Karpas-422 (cell line): ENCODE measurements around the gene ZNF506. TPM values are rescaled to one million over a fixed set of nuclear protein-coding genes. Genes with fewer than 3 reads are reported as not detected.
"Not testable (repeated sequence)": the region's sequence is repeated elsewhere in the genome, so short reads cannot be mapped to it uniquely, and the experiment has no call there.

Experiments used
- DNase-seq: peaks from one replicate; pipeline ENCODE4 v3.0.0-alpha.2; 2015
- H2AFZ ChIP-seq: fragments of 200-600 bp; sonication (generic); 2 replicates; pipeline ENCODE4 v1.6.1; 2014; ENCODE audit warnings: antibody characterized with exemption, low read length, mixed read lengths
- H3K27ac ChIP-seq: fragments of 200-600 bp; sonication (generic); 2 replicates; pipeline ENCODE4 v1.5.1; 2014; ENCODE audit warnings: mild to moderate bottlenecking, low read length, moderate library complexity
- H3K27me3 ChIP-seq: fragments of 200-600 bp; sonication (generic); 2 replicates; pipeline ENCODE4 v1.6.1; 2014; ENCODE audit warnings: low read length, mixed read lengths
- H3K36me3 ChIP-seq: fragments of 200-600 bp; sonication (generic); 2 replicates; pipeline ENCODE4 v1.6.1; 2014; ENCODE audit warnings: low read length, mixed read lengths; ENCODE audit not compliant: insufficient read depth
- H3K4me1 ChIP-seq: fragments of 200-600 bp; sonication (generic); 2 replicates; pipeline ENCODE4 v1.6.1; 2014; ENCODE audit warnings: mild to moderate bottlenecking, low read length, mixed read lengths
- H3K4me2 ChIP-seq: fragments of 200-600 bp; sonication (generic); 2 replicates; pipeline ENCODE4 v1.6.1; 2014; ENCODE audit warnings: low read length, low read depth, mild to moderate bottlenecking; ENCODE audit not compliant: poor library complexity, severe bottlenecking
- H3K4me3 ChIP-seq: fragments of 200-600 bp; sonication (generic); 2 replicates; pipeline ENCODE4 v1.5.1; 2014; ENCODE audit warnings: mild to moderate bottlenecking, antibody characterized with exemption, low read length, mixed read lengths
- H3K79me2 ChIP-seq: fragments of 200-600 bp; sonication (generic); 2 replicates; pipeline ENCODE4 v1.6.1; 2014; ENCODE audit warnings: mild to moderate bottlenecking, low read length, mixed read lengths
- H3K9ac ChIP-seq: fragments of 200-600 bp; sonication (generic); 2 replicates; pipeline ENCODE4 v1.6.0; 2014; ENCODE audit warnings: low read length
- H3K9me2 ChIP-seq: fragments of 200-600 bp; sonication (generic), shearing (Covaris generic); replicated peaks from 2 replicates; pipeline ENCODE4 v1.6.0; 2014; ENCODE audit warnings: mild to moderate bottlenecking, low read length, moderate library complexity; ENCODE audit not compliant: insufficient read depth
- H3K9me3 ChIP-seq: fragments of 300-700, 200-600 bp; sonication (generic); 2 replicates; pipeline ENCODE4 v1.6.1; 2014; ENCODE audit warnings: low read length, mixed read lengths
- H4K20me1 ChIP-seq: fragments of 200-600 bp; sonication (generic); 2 replicates; pipeline ENCODE4 v1.6.1; 2014; ENCODE audit warnings: mild to moderate bottlenecking, antibody characterized with exemption, low read length, low read depth; ENCODE audit not compliant: insufficient read depth
- total RNA-seq: library from RNA; depleted of rRNA; stranded (reverse); fragments of >200 nt; shearing (Covaris generic); gene quantifications from 2 replicates; pipeline ENCODE4 v1.2.3, GENCODE V29; 2014; ENCODE audit warnings: low replicate concordance; rRNA removed

The ZNF506 gene
- 31.2 and 44.1 TPM in 2 replicates for total RNA-seq

DNA sequence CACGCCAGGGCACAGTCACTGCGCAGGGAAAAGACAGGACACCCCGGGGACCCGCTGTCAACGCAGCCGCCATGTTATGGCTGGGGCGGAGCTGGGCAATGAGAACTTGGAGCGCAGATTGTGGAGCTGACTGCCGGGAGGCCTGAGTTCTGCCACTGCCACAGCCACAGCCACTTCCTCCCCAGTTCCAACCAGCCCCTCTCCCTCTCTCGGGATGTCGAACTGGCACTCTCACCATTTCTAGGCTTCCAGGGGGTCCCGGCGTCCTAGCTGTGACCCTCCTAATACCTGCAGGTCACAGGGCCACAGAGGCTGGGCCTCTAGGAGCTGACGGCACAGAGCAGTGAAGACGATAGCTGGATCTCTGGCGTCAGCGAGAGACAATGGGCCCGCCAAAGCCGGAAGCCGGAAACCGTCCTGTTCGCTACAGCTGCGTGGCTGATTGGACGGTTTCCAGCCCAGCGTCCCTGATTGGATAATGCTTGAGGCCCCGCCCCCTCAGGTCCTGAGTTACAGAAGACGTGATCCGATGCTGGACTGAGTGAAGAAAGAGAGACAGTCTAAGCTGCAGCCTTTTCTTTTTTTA is at the start of gene ZNF506:
ZNF506 (minus strand) TSS at position 385 of the 586 bp plus-strand sequence; CDS start at position 238, 147 bp downstream.
- peaks cover 29% of the 10 kb centered on the region for H3K36me3 ChIP-seq
- H4K20me1 ChIP-seq = no peaks in the 10 kb centered on the region
- peak within 1 kb of the TSS; percentile 76 for H3K27ac ChIP-seq
- peak; percentile 99 for DNase-seq
- H3K4me3 ChIP-seq = peak within 1 kb of the TSS; percentile 94
- H3K9me3 ChIP-seq = peaks cover 38% of the 10 kb centered on the region
- peaks cover 7% of the 10 kb centered on the region for H3K4me1 ChIP-seq
- H3K9me2 ChIP-seq = no peaks in the 10 kb centered on the region
- H3K79me2 ChIP-seq = peaks cover 46% of the 10 kb centered on the region
- no peaks in the 10 kb centered on the region; the same call in 1 of the 2 replicates for H3K27me3 ChIP-seq
- H3K9ac ChIP-seq = peak within 1 kb of the TSS; percentile 91
- peak within 1 kb of the TSS; percentile 93; the same call in 1 of the 2 replicates for H2AFZ ChIP-seq
- peak within 1 kb of the TSS; percentile 79 for H3K4me2 ChIP-seq

DNA sequence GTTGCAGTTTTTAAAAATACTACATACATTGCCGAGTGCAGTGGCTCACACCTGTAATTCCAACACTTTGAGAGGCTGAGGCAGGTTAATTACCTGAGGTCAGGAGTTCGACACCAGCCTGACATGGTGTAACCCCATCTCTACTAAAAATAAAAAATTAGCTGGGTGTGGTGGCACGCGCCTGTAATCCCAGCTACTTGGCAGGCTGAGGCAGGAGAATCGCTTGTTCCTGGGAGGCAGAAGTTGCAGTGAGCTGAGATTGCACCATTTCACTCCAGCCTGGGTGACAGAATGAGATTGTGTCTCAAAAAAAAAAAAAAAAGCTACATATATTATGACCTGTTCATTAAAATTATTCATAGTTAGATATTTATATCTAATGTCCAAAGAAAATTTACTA is 48.5 kb upstream of the ZNF506 start:
- H3K36me3 ChIP-seq = peaks cover 69% of the 10 kb centered on the region

DNA sequence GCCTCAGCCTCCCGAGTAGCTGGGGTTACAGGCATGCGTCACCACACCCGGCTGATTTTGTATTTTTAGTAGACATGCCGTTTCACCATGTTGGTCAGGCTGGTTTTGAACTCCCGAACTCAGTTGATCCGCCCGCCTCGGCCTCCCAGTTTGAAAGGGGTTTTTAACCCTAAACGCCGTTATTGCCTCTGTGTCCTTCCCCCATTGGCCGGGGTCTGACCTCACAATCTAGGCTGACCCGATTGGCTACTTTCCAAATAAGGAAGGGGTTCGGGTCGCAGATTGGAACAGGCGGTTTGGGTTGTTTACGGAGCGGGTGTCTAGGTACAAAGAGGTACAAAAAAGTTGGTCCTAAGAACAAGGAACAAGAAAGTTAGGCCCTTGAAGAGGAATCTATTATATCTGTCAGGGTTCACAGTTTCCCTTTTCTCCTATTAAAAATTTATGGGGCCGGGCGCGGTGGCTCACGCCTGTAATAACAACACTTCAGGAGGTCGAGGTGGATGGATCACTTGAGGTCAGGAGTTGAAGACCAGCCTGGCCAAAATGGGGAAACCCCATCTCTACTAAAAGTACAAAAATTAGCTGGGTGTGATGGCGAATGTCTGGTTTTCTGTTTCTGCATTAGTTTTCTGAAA is 45.2 kb upstream of the ZNF506 start:
- Histone ChIP-seq H3K27ac (peak overlapping the region; percentile 85), H3K9me2 (no peaks in the 10 kb centered on the region), H2AFZ (no peak overlapping the region; the same call in 1 of the 2 replicates), H3K27me3 (no peaks in the 10 kb centered on the region), H3K4me3 (peak overlapping the region; percentile 80), H3K4me1 (peaks cover 6% of the 10 kb centered on the region), H3K4me2 (peak overlapping the region; percentile 68), H3K79me2 (peaks cover 58% of the 10 kb centered on the region), H4K20me1 (no peaks in the 10 kb centered on the region), H3K9ac (peak overlapping the region; percentile 87), H3K9me3 (peaks cover 25% of the 10 kb centered on the region), H3K36me3 (peaks cover 45% of the 10 kb centered on the region)
- peak; percentile 59 for DNase-seq

More for the DNA sequence above, 48.5 kb upstream of the ZNF506 start:
- H4K20me1 ChIP-seq, H3K9ac ChIP-seq, H2AFZ ChIP-seq, H3K9me2 ChIP-seq, H3K4me1 ChIP-seq, H3K27ac ChIP-seq, H3K4me2 ChIP-seq, H3K27me3 ChIP-seq, H3K4me3 ChIP-seq, DNase-seq: not testable (repeated sequence)
- Histone ChIP-seq H3K79me2 (peaks cover 86% of the 10 kb centered on the region), H3K9me3 (peaks cover 44% of the 10 kb centered on the region)

DNA sequence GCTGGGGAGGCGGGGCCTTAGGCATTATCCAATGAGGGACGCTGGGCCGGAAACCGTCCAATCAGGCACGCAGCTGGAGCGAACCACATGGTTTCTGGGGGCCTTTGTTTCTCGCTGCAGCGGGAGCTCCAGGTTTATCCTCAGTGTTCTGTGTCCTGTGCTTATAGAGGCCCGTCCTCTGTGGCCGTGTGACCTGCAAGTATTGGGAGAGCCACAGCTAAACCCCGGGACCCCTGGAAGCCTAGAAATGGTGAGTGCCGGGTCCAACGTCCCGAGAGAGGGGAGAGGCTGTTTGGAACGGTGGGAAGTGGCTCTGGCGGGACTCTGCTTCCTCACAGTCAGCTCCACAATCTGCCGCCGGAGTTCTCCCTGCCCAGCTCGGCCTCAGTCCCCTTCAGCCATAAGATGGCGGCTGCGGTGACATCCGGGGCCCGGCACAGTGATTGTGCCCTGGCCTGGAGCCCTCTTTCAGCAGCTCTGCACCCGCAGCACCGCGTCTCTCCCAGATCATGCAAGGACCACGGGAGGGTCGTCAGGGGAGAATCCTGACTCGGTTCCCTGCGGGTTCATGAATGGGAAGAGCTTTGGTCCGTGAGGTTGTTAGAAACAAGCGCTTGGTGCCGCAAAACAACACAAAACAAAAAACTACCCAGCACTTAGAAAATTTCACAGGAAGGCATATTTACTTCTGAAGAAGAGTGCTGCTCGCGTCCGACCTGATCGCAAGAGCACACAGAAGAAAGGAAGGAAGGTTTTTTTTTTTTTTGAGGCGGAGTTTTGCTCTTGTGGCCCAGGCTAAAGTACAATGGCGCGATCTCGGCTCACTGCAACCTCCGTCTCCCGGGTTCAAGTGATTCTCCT is 44.4 kb upstream of the ZNF506 start, which contains the start of gene ZNF253:
ZNF253 (plus strand) TSS at position 133 of the 861 bp plus-strand sequence; CDS start at position 248, 115 bp downstream.
- H2AFZ ChIP-seq = peak within 1 kb of the TSS; percentile 29; the same call in 1 of the 2 replicates
- H3K9me3 ChIP-seq = peaks cover 19% of the 10 kb centered on the region
- peak within 1 kb of the TSS; percentile 68 for H3K4me2 ChIP-seq
- no peaks in the 10 kb centered on the region for H3K9me2 ChIP-seq
- peak; percentile 99 for DNase-seq
- no peaks in the 10 kb centered on the region for H4K20me1 ChIP-seq
- peaks cover 51% of the 10 kb centered on the region for H3K79me2 ChIP-seq
- H3K9ac ChIP-seq = peak within 1 kb of the TSS; percentile 87
- peak within 1 kb of the TSS; percentile 85 for H3K27ac ChIP-seq
- H3K4me3 ChIP-seq = peak within 1 kb of the TSS; percentile 80
- H3K36me3 ChIP-seq = peaks cover 37% of the 10 kb centered on the region
- no peaks in the 10 kb centered on the region for H3K27me3 ChIP-seq
- peaks cover 6% of the 10 kb centered on the region for H3K4me1 ChIP-seq

DNA sequence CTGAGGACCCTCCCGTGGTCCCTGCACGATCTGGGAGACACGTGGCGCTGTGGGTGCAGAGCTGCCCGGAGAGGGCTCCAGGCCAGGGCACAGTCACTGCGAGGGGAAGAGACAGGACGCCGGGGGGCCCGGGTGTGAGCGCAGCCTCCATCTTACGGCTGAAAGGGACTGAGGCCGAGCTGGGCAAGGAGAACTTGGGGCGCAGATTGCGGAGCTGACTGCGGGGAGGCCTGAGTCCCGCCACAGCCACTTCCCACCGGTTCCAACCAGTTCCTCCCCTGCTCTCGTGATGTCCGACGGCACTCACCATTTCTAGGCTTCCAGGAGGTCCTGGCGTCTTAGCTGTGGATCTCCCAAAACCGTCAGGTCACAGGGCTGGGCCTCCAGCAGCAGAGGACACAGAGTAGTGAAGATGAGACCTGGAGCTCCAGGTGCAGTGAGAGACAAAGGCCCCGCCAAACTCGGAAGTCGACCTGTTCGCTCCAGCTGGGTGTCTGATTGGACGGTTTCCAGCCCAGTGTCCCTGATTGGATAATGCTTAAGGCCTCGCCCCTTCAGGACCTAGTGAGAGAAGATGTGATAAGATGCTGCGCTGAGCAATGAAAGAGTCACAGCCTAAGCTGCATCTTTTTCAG is 39.3 kb upstream of the ZNF506 start:
- Histone ChIP-seq H3K9me2 (no peaks in the 10 kb centered on the region), H3K4me3 (no peak overlapping the region), H2AFZ (no peak overlapping the region), H3K4me2 (no peak overlapping the region), H3K4me1 (peaks cover 4% of the 10 kb centered on the region; the same call in 1 of the 2 replicates), H4K20me1 (no peaks in the 10 kb centered on the region), H3K79me2 (no peaks in the 10 kb centered on the region), H3K36me3 (no peaks in the 10 kb centered on the region), H3K27ac (no peak overlapping the region), H3K9ac (no peak overlapping the region), H3K27me3 (no peaks in the 10 kb centered on the region), H3K9me3 (no peaks in the 10 kb centered on the region)
- DNase-seq = no peak

DNA sequence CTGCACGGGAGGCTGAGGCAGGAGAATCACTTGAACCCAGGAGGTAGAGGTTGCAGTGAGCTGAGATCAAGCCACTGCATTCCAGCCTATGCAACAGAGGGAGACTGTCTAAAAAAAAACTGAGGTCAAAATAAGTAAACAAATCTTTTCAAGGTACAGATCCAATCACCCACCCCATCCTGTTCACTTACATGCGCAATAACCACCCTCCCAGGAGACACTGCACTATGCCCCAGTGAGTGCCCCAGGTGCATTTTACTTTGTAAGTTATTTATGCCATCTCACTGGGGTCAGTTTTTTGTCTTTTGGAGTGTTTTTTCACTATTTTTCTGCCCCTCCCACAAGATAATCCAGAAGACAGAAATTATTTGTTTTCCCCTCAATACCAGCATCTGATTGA is 37.2 kb upstream of the ZNF506 start:
- Histone ChIP-seq H3K9me2 (no peaks in the 10 kb centered on the region), H3K27ac (no peak overlapping the region), H2AFZ (no peak overlapping the region), H3K27me3 (no peaks in the 10 kb centered on the region), H4K20me1 (no peaks in the 10 kb centered on the region), H3K79me2 (no peaks in the 10 kb centered on the region), H3K4me3 (no peak overlapping the region), H3K36me3 (no peaks in the 10 kb centered on the region), H3K9me3 (no peaks in the 10 kb centered on the region), H3K4me2 (no peak overlapping the region), H3K4me1 (peaks cover 4% of the 10 kb centered on the region; the same call in 1 of the 2 replicates), H3K9ac (no peak overlapping the region)
- DNase-seq = no peak

DNA sequence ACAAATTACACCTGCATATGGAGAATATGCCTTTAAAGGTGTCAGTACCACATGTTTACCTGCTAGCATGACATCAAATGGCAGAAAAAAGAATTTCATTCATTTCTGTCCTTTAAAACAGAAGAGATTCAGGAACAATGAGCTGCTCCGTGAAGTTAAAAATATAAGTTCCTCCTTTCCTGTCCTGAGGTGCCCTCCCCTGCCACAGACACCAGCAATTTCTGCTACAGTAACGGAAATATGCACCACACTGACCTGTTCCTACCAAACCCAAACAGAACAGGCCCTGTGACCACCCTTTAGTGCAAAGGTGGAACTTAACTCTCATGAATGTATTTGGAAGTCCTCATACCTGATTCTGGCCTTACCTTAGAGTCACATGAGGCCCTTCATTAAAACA is 30.2 kb upstream of the ZNF506 start:
- H3K9ac ChIP-seq, H3K4me3 ChIP-seq, H3K36me3 ChIP-seq, H4K20me1 ChIP-seq, DNase-seq, H3K27me3 ChIP-seq, H3K4me1 ChIP-seq, H2AFZ ChIP-seq, H3K4me2 ChIP-seq, H3K9me2 ChIP-seq, H3K9me3 ChIP-seq, H3K27ac ChIP-seq, H3K79me2 ChIP-seq: not testable (repeated sequence)
